HFFc6 (cell line): ENCODE data around the gene ABHD12. TPM values are rescaled to one million over a fixed set of nuclear protein-coding genes. Genes with fewer than 3 reads are reported as not detected.

Experiments used
- DNase-seq: peaks from one replicate; pipeline ENCODE4 v3.0.0-alpha.2; 2018
- H3K27ac Mint-ChIP-seq: 2 replicates; pipeline ENCODE4 v1.8.0; 2020; ENCODE audit warnings: mild to moderate bottlenecking, mixed read lengths
- H3K27me3 Mint-ChIP-seq: 2 replicates; pipeline ENCODE4 v1.8.0; 2021; ENCODE audit warnings: mild to moderate bottlenecking, moderate library complexity, mixed read lengths; ENCODE audit not compliant: insufficient read depth
- H3K36me3 Mint-ChIP-seq: 2 replicates; pipeline ENCODE4 v1.8.0; 2021; ENCODE audit warnings: low read depth, mixed read lengths
- H3K4me1 Mint-ChIP-seq: 2 replicates; pipeline ENCODE4 v1.8.0; 2020; ENCODE audit warnings: low read depth, mixed read lengths
- H3K4me3 Mint-ChIP-seq: 2 replicates; pipeline ENCODE4 v1.8.0; 2020; ENCODE audit warnings: mild to moderate bottlenecking, moderate library complexity, mixed read lengths
- H3K9me3 Mint-ChIP-seq: 2 replicates; pipeline ENCODE4 v1.8.0; 2020; ENCODE audit warnings: mild to moderate bottlenecking, mixed read lengths
- total RNA-seq, 6 experiments: library from RNA; stranded (reverse); fragmentation: NEBNext Ultra II Directional; extraction: Animal tissue kit (Norgen Biotek cat#: 25700); gene quantifications; 2 replicates in 1 of 6; 3 replicates in 5 of 6; pipeline ENCODE4 v1.2.3, GENCODE V29; 2021
- TF ChIP-seq, protein P1 (sequence below): fragments of 200-600 bp; sonication (generic); IDR thresholded peaks from 2 replicates; pipeline ENCODE4 v1.5.0; 2021; ENCODE audit warnings: antibody characterized with exemption, mild to moderate bottlenecking

ABHD12 gene
- total RNA-seq, 6 experiments from 2014 or later = 87.0 to 103 (median 98.9) TPM

DNA sequence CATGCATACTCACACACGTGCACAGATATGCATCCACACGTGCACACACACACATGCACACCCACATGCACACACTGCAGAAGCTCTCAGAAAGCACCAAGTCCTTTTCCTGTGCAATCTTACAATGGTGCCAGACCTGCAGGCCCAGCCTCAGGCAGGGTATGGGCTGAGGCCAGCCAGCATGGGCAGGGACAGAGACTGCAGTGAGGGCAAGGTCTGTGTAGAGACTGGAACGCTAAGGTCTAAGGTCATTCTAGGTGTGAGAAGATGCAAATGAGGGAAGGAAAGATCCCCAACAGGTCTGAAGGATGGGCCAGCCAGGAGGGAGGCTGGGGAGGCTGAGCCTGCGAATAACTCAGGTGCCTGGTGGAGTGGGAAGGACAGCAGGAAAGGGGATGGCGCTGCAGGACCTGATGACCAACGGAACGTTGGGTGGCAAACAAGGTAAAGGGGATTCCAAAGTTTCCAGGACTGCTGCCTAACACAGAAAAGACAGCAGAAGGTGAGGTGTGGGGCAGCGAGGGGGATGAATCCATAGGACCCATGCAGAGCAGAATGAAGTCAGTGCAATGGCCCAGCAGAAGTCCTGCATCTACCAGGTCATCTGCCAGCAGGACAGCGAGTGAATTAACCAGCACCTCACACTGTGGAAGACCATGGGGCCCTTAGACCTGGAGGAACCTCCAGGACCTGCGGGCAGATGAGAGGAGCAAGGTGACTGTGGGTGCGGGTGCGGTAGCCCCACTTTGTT, 67.0 kb downstream of the ABHD12 start:
- Mint-ChIP-seq H3K9me3 (no peaks in the 10 kb centered on the region), H3K36me3 (peaks cover 20% of the 10 kb centered on the region), H3K4me3 (no peak overlapping the region), H3K27ac (no peak overlapping the region), H3K27me3 (no peaks in the 10 kb centered on the region), H3K4me1 (peaks cover 28% of the 10 kb centered on the region)
- TF ChIP-seq, protein P1, sequence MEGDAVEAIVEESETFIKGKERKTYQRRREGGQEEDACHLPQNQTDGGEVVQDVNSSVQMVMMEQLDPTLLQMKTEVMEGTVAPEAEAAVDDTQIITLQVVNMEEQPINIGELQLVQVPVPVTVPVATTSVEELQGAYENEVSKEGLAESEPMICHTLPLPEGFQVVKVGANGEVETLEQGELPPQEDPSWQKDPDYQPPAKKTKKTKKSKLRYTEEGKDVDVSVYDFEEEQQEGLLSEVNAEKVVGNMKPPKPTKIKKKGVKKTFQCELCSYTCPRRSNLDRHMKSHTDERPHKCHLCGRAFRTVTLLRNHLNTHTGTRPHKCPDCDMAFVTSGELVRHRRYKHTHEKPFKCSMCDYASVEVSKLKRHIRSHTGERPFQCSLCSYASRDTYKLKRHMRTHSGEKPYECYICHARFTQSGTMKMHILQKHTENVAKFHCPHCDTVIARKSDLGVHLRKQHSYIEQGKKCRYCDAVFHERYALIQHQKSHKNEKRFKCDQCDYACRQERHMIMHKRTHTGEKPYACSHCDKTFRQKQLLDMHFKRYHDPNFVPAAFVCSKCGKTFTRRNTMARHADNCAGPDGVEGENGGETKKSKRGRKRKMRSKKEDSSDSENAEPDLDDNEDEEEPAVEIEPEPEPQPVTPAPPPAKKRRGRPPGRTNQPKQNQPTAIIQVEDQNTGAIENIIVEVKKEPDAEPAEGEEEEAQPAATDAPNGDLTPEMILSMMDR = no peak
- no peak for DNase-seq

DNA sequence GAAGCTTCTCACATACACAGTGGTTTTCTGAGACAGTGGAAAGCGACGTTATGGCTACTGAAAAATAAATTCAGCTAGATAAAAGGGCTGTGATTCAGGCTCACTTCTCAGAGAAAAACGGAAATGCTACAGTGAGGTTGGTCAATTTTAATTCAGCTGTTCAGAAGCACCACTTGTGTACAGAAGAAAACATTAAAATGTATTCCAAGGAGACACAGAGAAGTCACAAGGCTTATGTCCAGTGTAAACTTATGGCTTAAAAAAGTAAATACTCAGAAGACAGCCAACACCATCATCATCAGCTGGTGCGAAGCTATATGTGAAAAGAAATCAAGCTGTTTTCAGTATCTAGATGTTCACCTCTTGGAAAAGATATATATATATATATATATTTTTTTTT, 68.6 kb downstream of the ABHD12 start:
- DNase-seq = no peak
- no peaks in the 10 kb centered on the region for H3K9me3 Mint-ChIP-seq
- no peak overlapping the region; the same call in 1 of the 2 replicates for H3K27ac Mint-ChIP-seq
- no peak overlapping the region for H3K4me3 Mint-ChIP-seq
- TF ChIP-seq, protein P1 = no peak
- H3K36me3 Mint-ChIP-seq = peaks cover 20% of the 10 kb centered on the region
- H3K4me1 Mint-ChIP-seq = peaks cover 13% of the 10 kb centered on the region
- H3K27me3 Mint-ChIP-seq = peaks cover 2% of the 10 kb centered on the region; the same call in 1 of the 2 replicates

DNA sequence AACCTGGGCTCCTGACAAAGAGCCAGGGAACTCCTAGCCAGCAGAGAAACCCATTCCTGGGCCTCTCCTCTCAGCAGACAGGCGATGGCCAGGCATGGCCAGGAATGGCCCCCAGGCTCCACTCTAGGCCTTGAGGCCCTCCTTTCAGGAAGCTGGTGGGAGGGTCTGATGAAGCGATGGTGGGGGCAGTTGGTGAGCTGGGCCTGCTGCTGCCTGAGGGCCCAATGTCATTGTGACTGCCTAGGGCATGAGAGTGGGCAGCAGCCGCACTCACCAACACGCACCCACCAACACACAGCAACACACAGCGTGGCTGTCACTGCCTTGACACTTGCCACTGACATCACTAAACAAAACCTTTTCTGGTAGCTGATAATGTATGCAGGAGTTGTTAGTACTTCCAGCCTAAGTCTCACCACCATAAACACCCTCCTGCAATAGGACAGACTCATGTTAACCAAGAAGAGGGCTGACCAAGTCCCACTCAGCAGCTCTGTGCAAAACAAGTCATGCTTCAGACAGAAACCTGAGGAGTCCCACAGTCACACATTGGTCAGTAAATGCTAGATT, 69.3 kb downstream of the ABHD12 start:
- Mint-ChIP-seq H3K4me3 (no peak overlapping the region), H3K9me3 (no peaks in the 10 kb centered on the region), H3K36me3 (peaks cover 24% of the 10 kb centered on the region), H3K27me3 (peaks cover 3% of the 10 kb centered on the region; the same call in 1 of the 2 replicates), H3K27ac (no peak overlapping the region; the same call in 1 of the 2 replicates), H3K4me1 (peaks cover 13% of the 10 kb centered on the region)
- DNase-seq = no peak
- TF ChIP-seq, protein P1 = no peak

DNA sequence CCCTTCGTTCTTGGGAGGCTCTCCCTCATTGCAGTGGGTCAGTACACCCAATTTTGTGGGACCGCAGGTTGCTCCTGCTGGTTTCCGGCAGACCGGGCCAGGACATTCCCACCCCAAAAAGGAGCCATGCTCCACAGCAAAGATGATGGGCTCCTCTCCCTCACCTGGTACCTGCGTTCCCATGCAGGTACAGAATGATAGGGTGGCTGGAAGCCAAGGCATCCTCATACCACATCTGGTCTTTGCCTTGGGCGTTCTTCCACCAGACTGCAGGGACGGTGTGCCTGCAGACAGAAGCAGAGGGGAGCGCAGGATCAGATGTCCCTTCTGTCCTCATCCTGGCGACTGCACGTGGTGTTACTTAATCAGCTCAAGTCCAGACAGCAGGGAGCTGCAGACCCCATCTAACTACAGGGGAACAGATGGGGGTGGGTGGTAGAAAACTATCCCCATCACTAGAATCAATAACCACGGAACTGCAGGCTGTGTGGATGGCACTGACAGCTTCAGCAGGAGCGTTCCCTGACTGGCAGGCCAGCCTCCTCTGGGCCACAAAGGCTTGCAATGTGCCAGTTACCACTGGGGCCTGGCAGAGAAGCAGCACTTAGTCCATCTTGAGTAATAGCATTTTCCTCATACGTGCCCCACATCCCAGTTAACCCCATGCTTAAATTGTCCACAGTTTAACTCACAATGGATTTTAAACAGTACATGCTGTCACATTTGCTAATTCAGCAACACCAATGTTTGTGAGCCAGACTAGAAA, 70.4 kb downstream of the ABHD12 start:
- no peak overlapping the region for H3K27ac Mint-ChIP-seq
- peaks cover 18% of the 10 kb centered on the region for H3K4me1 Mint-ChIP-seq
- TF ChIP-seq, protein P1 = no peak
- H3K4me3 Mint-ChIP-seq = no peak overlapping the region
- no peaks in the 10 kb centered on the region for H3K9me3 Mint-ChIP-seq
- H3K27me3 Mint-ChIP-seq = peaks cover 3% of the 10 kb centered on the region
- DNase-seq = no peak
- peaks cover 25% of the 10 kb centered on the region for H3K36me3 Mint-ChIP-seq

DNA sequence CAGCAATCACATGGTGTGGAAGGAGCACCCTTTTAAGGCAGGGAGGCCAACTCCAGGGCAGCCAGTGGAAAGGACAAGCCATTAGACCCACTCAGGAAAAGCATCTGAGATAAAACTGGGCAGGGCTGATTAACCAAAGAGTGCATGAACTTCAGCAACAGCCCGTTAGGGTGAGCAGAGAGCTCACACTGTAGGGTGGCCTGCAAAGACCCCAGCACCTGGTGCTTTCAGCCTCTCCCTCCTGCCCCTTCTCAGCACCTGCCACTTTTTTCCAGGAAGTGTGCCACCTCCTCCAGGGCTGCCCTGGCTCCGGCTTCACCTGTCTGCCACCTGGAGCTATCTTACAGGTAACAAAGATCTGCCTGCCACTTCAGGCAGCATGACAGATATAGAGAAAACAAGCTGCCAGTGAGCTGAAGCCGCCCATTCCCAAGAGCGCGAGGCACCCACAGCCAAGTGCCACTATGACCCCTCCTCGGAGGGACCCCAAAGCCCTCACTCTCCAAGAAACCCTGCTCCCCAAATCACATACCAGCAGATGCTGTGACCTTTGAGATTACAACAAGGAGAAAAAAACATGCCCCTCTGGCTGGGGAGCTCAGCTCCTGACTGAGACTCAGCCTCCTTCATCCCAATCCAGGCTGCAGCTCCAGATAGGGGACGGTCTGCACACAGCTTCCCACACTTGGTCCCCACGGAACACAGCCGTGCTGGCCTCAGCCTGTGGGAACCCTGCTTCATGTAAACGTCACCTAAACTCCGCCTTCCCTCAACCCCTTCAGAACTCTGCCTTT, 71.2 kb downstream of the ABHD12 start:
- Mint-ChIP-seq H3K27ac (no peak overlapping the region), H3K4me1 (peaks cover 22% of the 10 kb centered on the region), H3K4me3 (no peak overlapping the region), H3K9me3 (no peaks in the 10 kb centered on the region), H3K27me3 (peaks cover 3% of the 10 kb centered on the region), H3K36me3 (peaks cover 25% of the 10 kb centered on the region)
- TF ChIP-seq, protein P1 = no peak
- no peak for DNase-seq
